Measurements from ENCODE around the gene PABPN1L.

PABPN1L gene

DNA sequence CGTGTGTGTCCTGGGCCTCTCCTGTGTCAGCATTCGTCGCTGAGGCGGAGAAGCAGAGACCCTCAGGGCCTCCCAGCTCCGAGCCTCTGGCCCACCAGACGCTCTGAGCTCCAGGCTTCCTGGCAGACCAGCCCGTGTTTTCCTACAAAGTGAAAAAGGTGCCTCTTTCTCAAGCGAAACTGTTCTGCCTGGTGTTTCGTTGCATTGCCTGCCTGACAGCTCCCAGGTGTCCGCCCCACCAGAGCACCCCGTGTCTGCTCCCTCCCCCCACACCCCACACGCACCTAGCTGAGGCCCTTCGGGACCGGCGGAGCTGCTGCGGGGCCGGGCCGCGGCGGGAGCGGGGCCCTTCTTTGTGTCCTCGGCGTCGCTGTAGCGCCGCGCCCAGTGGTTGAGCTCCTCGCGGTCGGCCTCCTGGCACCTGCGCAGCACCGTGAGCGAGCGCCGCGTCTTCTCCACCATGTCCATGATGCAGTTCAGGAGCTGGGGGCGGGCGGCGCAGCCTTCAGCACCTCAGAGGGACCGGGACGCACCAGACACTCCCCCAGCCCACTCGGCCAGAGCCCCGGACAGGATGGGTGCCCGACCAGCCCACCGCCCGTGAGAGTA, 14.7 kb upstream of the PABPN1L start:
- TF ChIP-seq, protein P1, sequence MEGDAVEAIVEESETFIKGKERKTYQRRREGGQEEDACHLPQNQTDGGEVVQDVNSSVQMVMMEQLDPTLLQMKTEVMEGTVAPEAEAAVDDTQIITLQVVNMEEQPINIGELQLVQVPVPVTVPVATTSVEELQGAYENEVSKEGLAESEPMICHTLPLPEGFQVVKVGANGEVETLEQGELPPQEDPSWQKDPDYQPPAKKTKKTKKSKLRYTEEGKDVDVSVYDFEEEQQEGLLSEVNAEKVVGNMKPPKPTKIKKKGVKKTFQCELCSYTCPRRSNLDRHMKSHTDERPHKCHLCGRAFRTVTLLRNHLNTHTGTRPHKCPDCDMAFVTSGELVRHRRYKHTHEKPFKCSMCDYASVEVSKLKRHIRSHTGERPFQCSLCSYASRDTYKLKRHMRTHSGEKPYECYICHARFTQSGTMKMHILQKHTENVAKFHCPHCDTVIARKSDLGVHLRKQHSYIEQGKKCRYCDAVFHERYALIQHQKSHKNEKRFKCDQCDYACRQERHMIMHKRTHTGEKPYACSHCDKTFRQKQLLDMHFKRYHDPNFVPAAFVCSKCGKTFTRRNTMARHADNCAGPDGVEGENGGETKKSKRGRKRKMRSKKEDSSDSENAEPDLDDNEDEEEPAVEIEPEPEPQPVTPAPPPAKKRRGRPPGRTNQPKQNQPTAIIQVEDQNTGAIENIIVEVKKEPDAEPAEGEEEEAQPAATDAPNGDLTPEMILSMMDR (conservative IDR thresholded peaks at IDR 0.05) = no peak
- H3K27ac ChIP-seq = no peak overlapping the region

DNA sequence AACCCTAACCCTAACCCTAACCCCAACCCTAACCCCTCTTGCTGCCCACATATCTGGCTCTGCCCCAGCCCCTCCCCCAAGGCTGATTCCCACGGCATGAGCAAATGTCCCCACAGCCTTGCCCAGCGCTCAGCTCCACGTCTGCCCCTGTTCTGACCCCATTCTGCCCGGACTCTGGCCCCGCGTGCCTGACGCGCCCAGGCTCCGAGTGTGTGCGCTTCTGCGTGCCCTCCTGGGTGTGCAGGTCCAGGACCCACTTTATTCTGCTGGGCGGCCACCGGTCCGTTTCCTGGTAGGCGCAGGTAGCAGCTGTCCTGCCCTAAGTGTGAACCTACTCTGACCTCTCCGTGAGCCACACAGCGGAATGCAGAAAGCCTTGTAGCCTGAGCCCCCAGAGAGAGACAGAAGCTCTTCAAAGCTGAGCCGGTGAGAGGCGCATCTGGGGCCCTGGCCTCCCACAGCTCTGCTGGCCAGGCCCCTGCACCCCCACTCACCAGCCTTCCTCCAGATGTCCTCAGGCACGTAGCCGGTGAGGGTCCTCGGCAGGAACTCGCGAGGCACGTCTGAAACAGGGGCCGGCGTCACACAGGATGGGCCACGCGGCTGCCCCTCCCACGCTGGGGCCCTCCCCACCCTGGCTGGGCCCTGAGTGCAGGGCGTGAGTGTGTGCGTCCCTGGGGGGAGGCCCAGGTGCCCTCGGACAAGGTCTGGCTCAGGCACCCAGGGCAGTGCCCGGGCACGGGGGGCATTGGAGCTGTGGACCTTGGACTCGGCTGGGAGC, 14.0 kb upstream of the PABPN1L start:
- H3K27ac ChIP-seq = no peak overlapping the region
- TF ChIP-seq, protein P1 (conservative IDR thresholded peaks at IDR 0.05) = no peak

DNA sequence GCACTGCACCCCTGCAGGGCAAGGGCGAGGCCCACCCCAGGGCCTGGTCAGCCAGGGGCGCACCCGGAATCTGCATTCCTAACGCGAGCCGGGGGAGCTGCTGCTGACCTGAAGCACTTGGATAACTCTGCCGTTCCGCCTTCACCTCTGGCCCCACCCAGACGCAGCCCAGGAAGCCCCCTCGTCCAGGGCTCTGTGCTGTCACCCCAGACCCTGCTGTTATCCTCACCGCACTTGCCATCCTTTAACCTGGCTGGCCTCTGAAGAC, 13.3 kb upstream of the PABPN1L start:
- TF ChIP-seq, protein P1 (conservative IDR thresholded peaks at IDR 0.05) = no peak
- H3K27ac ChIP-seq = no peak overlapping the region

DNA sequence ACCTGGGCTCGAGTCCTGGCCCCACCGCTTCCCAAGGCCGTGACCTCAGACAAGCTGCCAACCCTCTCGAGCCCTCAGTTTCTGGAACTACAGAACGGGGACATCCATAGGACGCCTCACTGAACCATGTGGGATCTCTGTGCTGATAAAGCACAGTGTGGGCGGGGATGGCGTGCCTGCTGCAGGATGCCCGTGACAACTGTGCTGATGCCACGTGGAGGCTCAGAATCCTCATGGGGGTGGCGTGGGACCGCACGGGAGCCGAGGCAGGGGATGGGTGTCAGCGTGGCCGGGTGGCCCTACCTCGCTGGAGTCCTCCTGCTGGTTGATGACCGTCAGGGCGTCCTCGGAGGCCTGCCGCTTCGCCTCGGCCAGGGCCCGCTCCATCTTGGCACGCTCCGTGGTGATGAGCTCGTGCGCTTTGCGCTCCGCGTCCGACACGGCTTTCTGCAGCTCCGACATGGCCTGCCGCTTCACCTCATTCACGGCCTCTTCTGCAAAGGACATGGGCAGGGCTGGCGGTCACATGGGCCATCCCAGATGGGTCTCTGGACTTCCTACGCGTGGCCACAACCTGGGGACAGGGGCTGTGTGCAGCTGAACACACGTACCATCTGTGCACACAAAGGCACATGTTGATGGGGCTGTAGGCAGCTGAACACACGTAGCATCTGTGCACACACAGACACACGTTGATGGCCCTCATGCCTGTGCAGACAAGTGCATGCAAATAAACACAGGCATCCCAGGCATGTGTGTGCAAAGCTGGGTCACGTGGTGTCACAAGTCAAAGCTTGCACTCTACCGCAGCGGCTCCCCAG, 12.7 kb upstream of the PABPN1L start:
- TF ChIP-seq, protein P1 (conservative IDR thresholded peaks at IDR 0.05) = no peak
- H3K27ac ChIP-seq = no peak overlapping the region

DNA sequence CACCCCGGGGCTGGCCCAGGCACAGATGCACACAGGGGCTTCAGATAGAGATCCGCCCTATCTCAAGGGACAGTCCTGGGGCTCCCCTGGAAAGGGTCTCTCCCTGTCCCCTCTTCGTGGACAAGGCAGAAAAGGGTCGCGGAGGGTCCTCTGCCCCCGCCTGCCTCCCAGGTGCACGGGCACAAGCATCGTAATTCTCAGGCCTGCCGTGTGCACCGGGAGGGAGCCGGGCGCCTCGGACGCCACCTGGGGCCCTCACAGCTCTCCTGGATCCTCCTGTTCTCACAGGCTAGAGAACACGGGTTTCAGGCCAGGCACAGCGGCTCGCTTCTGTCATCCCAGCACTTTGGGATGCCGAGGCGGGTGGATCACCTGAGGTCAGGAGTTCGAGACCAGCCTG, 11.9 kb upstream of the PABPN1L start:
- TF ChIP-seq, protein P1 (conservative IDR thresholded peaks at IDR 0.05) = no peak
- H3K27ac ChIP-seq = no peak overlapping the region

DNA sequence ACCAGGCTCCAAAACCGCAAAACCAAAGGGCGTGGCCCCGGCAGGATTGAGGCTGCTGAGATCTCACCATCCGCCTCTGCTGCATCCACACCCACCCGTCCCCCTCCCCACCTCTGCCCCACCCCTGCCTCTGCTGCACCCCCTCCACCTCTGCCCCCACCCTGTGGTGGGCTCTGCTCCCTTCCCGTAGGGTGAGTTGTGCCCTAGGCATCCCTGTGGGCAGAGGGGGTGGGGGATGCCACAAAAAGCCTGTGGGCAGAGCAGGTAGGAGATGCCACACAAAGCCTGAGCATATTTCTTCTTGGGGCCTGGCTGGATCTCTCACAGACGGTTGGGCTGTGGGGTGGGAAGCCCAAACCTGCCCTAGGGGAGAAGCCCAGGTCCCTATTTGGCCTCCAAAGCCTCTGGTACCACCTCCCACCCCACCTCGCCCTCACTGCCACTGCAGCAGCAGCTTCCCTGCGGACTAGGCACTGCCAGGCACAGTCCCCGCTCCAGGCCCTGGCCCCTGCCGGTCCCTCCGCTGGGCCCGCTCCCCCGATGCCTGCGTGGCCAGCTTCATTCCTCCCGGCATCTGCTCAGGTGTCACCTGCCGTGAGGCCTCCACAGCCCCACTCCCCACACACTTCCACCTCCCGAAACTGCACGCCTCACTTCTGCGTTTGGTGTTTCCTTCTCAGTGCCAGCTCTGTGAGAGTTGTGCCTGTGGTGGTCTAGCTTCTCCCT, 11.3 kb upstream of the PABPN1L start:
- TF ChIP-seq, protein P1 (conservative IDR thresholded peaks at IDR 0.05) = no peak
- H3K27ac ChIP-seq = no peak overlapping the region

Data from VCaP (cell line).